Thyroid gland (tissue), 4 donors: ENCODE results near the gene CASP3.

Experiments
- POLR2A ChIP-seq, 2 donors: fragments of 450-650 bp; IDR thresholded peaks; one replicate each; pipeline ENCODE4 v1.6.1; 2017; ENCODE audit warnings: antibody characterized with exemption in 2 of 2, mild to moderate bottlenecking in 2 of 2, moderate library complexity in 1 of 2
- TF ChIP-seq, protein P1 (sequence below), 6 experiments: fragments of 200-600 bp in 3 of 6; fragments of 450-650 bp in 3 of 6; sonication (generic) in 3 of 6; IDR thresholded peaks; one replicate each; pipeline ENCODE4 v1.5.1; 2016 to 2019; ENCODE audit warnings: antibody characterized with exemption in 6 of 6, mild to moderate bottlenecking in 2 of 6, inconsistent platforms in 1 of 6, moderate library complexity in 1 of 6

DNA sequence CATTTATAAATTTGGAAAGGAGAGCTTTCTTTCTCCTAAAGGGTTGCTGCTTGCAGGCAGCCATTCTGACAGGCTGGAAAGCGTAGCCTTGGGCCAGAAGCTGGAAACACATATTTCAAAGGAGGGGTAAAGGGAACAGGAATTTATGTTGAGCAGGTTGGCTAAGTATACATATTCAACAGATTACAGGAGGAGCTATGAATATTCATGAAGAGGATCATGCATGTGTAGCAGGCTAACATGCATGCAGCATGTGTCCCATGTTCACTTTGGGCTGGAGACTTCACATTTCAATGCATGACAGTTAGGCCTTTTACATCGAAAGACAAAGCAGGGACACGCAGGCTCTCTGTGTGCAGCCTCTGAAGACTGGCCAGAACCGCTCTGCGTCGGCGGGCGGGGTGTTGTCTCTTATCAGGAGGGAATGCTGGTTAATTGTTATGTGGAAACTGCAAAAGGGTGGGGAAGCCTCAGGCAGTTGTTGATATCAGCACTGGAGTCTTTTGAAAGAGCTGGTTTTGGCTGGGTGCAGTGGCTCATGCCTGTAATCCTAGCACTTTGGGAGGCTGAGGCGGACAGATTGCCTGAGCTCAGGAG, 31.5 kb downstream of the CASP3 start:
- no peak for TF ChIP-seq POLR2A (IDR thresholded peaks at IDR 0.05)
- TF ChIP-seq, protein P1, sequence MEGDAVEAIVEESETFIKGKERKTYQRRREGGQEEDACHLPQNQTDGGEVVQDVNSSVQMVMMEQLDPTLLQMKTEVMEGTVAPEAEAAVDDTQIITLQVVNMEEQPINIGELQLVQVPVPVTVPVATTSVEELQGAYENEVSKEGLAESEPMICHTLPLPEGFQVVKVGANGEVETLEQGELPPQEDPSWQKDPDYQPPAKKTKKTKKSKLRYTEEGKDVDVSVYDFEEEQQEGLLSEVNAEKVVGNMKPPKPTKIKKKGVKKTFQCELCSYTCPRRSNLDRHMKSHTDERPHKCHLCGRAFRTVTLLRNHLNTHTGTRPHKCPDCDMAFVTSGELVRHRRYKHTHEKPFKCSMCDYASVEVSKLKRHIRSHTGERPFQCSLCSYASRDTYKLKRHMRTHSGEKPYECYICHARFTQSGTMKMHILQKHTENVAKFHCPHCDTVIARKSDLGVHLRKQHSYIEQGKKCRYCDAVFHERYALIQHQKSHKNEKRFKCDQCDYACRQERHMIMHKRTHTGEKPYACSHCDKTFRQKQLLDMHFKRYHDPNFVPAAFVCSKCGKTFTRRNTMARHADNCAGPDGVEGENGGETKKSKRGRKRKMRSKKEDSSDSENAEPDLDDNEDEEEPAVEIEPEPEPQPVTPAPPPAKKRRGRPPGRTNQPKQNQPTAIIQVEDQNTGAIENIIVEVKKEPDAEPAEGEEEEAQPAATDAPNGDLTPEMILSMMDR (IDR thresholded peaks at IDR 0.05): no peak
